ENCODE results near the gene PRAMEF15. TPM values are rescaled to one million over a fixed set of nuclear protein-coding genes. Genes with fewer than 3 reads are reported as not detected.
"Not testable (repeated sequence)": the region's sequence is repeated elsewhere in the genome, so short reads cannot be mapped to it uniquely, and the experiment has no call there.

Gene PRAMEF15
- not detected in 3 replicates for total RNA-seq (2021)
- Bru-seq, nascent RNA, result not detected
- long read RNA-seq, experiment 1, result 0 reads
- long read RNA-seq, experiment 2, result 0 reads
- long read RNA-seq, experiment 3, result 0 reads

DNA sequence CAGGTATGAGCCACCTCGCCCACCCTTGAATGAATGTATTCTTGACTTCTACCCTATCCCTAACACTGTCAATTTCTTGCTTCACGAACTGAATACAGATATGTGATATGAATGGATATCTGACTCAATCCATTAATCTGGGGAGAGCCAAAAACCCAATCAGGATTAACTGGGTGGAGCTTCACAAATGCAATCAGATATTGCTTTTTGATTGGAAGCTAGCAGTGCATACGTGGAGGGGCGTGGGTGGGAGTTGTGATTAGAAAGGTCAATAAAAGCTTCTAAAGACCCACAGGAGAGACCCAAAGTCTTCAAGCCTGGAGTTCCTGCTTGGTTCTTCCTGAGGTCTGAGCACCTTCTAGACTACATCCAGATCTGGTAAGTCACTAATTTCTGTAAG lies at the start of gene PRAMEF15:
TSS of gene PRAMEF15 (plus strand) at position 301 of the 400 bp plus-strand sequence. CDS start 2,827 bp downstream, outside the sequence.
- H3K9me3 Mint-ChIP-seq, result peaks cover 12% of the 10 kb centered on the region
- DNase-seq (ENCODE audit: low spot score), result not testable (repeated sequence)

DNA sequence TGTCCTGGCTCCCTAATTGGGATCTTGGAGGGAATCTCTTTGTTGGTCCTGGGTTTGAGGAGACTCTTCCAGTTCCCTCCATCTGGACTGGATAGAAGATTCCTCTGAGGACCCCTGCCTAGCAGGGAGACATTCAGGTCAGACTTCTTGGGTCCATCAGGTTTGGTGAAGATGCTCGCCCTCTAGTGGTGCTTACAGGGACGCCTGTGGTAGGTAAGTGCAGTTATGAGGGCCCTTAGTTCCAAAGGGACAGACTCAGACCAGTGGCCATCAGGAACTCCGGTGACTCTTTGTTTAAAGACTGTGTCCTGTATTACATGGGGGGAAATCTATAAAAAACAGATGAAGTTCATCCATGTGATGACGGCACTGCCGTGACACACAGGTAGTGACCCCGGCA lies 38.4 kb upstream of the PRAMEF15 start:
- H3K27me3 Mint-ChIP-seq (ENCODE audit: low read depth); H3K4me1 Mint-ChIP-seq; DNase-seq (ENCODE audit: low spot score); CTCF ChIA-PET; H3K27ac Mint-ChIP-seq; POLR2A ChIA-PET; H3K4me3 Mint-ChIP-seq; H3K9me3 Mint-ChIP-seq; H3K36me3 Mint-ChIP-seq: not testable (repeated sequence)
- ATAC-seq, result peak; percentile 67

More for the DNA sequence above, at the start of gene PRAMEF15:
- H3K36me3 Mint-ChIP-seq; ATAC-seq; POLR2A ChIA-PET; CTCF ChIA-PET; H3K4me3 Mint-ChIP-seq; H3K27ac Mint-ChIP-seq; H3K27me3 Mint-ChIP-seq (ENCODE audit: low read depth); H3K4me1 Mint-ChIP-seq: not testable (repeated sequence)

DNA sequence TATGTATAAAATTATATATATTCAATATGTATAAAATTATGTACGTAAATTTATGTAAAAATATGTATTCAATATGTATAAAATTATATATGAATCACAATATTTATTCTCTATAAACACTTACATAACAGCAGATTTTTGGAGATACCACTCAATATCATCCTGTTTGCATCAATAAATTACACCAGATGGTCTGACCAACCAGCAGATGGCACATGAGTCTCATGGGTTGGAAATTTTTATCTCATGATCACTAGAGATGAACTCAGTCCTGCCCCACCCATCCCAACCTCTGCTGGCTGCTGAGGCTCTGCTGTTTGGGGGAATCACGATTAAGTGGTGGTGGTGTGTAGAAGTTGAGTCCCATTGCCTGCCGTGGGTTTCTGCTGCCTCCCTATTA lies 35.8 kb upstream of the PRAMEF15 start:
- ATAC-seq; CTCF ChIA-PET; H3K4me1 Mint-ChIP-seq; H3K9me3 Mint-ChIP-seq; H3K4me3 Mint-ChIP-seq; H3K27me3 Mint-ChIP-seq (ENCODE audit: low read depth); H3K27ac Mint-ChIP-seq; H3K36me3 Mint-ChIP-seq; POLR2A ChIA-PET; DNase-seq (ENCODE audit: low spot score): not testable (repeated sequence)

DNA sequence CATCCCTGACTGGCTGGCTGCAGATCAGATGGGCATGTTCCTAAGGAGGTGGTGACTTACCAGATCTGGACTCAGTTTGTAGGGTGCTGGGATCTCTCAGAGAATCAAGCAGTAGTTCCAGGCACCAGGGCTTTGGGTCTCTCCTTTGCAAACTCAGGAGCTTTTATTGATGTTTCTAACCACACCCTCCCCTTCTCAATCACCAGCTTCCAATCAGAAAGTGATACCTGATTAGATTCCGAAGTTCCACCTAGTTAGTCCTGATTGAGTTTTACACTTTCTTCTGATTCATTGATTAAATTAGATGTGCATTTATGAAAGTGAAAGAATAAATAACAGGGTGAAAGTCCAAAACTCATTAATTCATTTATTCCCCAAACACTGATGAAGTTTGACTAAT lies 30.3 kb upstream of the PRAMEF15 start, which contains the start of gene PRAMEF8:
TSS of gene PRAMEF8 (minus strand) at position 101 of the 400 bp plus-strand sequence. CDS start 1,046 bp downstream, outside the sequence.
- POLR2A ChIA-PET; DNase-seq (ENCODE audit: low spot score); H3K4me3 Mint-ChIP-seq; ATAC-seq; H3K4me1 Mint-ChIP-seq; H3K27me3 Mint-ChIP-seq (ENCODE audit: low read depth); CTCF ChIA-PET; H3K27ac Mint-ChIP-seq; H3K36me3 Mint-ChIP-seq; H3K9me3 Mint-ChIP-seq: not testable (repeated sequence)

DNA sequence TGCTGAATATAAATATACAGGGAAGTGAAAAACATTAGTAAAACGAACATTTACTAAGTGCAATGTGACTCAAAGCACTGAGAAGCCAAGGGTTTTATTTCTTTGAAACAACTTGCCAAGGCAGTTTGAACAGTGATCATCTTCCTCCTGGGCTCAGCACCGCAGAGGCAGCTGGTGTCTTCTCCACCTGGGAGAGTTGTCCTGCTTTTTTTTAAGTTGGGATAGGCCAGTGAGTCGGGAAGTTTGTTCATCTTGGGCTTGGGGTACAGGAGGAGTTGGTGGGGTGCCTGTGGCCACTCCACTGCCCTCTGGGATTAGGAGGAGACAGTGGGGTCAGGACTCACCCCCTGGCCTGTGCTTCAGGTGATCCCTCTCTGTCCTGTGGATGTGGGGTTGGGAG lies 26.4 kb upstream of the PRAMEF15 start:
- H3K36me3 Mint-ChIP-seq; ATAC-seq; H3K27me3 Mint-ChIP-seq (ENCODE audit: low read depth); H3K9me3 Mint-ChIP-seq; H3K4me3 Mint-ChIP-seq; POLR2A ChIA-PET; CTCF ChIA-PET; DNase-seq (ENCODE audit: low spot score); H3K4me1 Mint-ChIP-seq; H3K27ac Mint-ChIP-seq: not testable (repeated sequence)

DNA sequence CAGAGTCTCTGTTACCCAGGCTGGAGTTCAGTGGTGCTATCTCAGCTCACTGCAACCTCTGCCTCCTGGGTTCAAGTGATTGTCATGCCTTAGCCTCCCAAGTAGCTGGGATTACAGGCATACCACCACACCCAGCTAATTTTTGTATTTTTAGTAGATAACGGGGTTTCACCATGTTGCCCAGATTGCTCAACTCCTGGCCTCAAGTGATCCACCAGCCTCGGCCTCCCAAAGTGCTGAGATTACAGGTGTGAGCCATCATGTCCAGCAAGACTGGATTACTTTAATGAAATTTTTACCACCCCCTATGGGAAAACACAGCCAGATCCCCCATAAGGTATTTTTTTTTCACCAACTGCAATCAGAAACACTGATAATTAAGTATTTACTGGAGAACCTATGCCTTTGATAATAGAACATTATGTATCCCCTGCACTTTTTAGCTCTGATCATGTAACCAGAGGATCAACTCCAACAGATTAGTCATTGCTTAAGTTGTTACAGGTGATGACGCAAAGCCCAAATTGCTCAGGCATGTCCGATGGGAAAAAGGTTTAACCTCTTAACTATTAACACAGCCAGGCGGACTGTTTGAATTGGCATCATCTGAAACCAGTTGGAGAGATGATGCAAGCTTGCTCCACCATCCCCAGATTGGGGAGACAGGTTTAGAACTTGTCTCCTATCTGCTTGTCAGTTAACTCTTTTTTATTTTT lies 18.0 kb upstream of the PRAMEF15 start:
- H3K9me3 Mint-ChIP-seq; H3K4me1 Mint-ChIP-seq; H3K27ac Mint-ChIP-seq; H3K4me3 Mint-ChIP-seq; POLR2A ChIA-PET; H3K27me3 Mint-ChIP-seq (ENCODE audit: low read depth); CTCF ChIA-PET; H3K36me3 Mint-ChIP-seq; DNase-seq (ENCODE audit: low spot score); ATAC-seq: not testable (repeated sequence)

DNA sequence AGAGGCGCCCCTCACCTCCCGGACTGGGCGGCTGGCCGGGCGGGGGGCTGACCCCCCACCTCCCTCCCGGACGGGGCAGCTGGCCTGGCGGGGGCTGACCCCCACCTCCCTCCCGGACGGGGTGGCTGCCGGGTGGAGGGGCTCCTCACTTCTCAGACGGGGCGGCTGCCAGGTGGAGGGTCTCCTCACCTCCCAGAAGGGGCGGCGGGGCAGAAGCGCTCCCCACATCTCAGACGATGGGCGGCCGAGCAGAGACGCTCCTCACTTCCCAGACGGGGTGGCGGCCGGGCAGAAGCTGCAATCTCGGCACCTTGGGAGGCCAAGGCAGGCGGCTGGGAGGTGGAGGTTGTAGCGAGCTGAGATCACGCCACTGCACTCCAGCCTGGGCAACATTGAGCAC lies 16.7 kb upstream of the PRAMEF15 start:
- H3K36me3 Mint-ChIP-seq; ATAC-seq; H3K27me3 Mint-ChIP-seq (ENCODE audit: low read depth); H3K27ac Mint-ChIP-seq; POLR2A ChIA-PET; DNase-seq (ENCODE audit: low spot score); CTCF ChIA-PET; H3K4me1 Mint-ChIP-seq; H3K4me3 Mint-ChIP-seq; H3K9me3 Mint-ChIP-seq: not testable (repeated sequence)

DNA sequence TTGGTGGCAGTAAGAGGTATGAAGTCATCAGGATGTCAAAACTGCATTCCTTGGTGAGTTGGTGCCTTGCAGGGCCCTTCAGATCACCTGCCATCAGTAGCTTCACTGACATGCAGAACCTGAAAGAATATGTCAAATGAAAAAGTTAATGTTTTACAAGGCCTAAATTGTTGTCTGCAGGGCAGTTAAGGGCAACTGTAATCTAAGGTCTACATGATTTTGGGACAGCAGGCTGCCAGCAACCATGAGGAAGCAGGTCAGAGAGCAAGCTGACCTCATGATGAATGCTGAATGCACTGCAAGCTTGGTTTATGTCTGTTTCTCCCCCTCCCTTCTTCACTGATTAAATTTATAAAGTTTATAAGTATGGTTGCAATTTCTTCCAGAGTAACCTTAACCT lies 13.2 kb upstream of the PRAMEF15 start:
- H3K4me1 Mint-ChIP-seq; H3K9me3 Mint-ChIP-seq; POLR2A ChIA-PET; H3K4me3 Mint-ChIP-seq; H3K27ac Mint-ChIP-seq; H3K36me3 Mint-ChIP-seq; ATAC-seq; H3K27me3 Mint-ChIP-seq (ENCODE audit: low read depth); CTCF ChIA-PET; DNase-seq (ENCODE audit: low spot score): not testable (repeated sequence)

DNA sequence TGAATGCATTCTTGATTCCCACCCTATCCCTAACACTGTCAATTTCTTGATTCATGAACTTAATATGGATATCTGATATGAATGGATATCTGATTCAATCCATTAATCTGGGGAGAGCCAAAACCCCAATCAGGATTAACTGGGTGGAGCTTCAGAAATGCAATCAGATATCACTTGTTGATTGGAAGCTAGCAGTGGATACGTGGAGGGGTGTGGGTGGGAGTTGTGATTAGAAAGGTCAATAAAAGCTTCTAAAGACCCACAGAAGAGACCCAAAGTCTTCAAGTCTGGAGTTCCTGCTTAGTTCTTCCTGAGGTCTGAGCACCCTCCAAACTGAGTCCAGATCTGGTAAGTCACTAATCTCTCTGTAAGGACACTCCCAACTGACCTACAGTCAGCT lies 12.1 kb upstream of the PRAMEF15 start, which contains the start of gene PRAMEF33:
TSS of gene PRAMEF33 (plus strand) at position 301 of the 400 bp plus-strand sequence. CDS start 2,416 bp downstream, outside the sequence.
- H3K4me1 Mint-ChIP-seq; POLR2A ChIA-PET; DNase-seq (ENCODE audit: low spot score): not testable (repeated sequence)

DNA sequence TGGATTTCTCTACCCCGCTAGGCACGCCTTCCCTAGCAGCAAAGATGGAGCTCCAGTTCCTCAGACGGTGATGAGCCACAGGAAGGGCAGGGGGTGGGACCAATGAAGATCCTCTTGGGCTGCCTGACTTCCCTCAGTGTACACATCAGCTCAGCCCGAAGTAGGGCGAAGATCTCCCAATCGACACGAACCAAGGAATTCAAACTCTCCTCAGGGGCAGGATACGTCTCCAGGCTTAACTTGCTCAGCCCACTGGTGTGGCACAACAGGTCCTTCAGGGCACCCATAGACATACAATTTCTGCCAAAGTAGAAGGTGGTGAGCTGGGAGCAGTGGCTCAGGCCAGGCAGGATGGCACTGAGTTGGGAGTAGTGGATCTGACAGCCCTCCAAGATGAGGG lies 27.1 kb downstream of the PRAMEF15 start:
- not testable (repeated sequence) for H3K4me1 Mint-ChIP-seq

More for the DNA sequence above, 12.1 kb upstream of the PRAMEF15 start, which contains the start of gene PRAMEF33:
- H3K9me3 Mint-ChIP-seq; H3K27me3 Mint-ChIP-seq (ENCODE audit: low read depth); H3K4me3 Mint-ChIP-seq; H3K36me3 Mint-ChIP-seq; CTCF ChIA-PET; ATAC-seq; H3K27ac Mint-ChIP-seq: not testable (repeated sequence)

DNA sequence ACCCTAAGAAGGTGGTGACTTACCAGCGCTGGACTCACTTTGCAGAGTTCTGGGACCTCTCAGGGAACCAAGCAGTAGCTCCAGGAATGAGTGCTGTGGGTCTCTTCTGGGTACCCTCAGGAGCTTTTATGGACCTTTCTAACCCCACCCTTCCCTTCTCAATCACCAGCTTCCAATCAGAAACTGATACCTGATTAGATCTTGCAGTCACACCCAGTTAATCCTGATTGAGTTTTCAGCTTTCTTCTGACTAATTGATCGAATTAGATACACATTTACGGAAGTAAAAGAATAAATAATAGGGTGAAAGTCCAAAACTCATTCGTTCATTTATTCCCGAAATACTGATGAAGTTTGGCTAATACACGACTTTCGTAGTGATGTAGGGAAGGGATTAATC lies 31.7 kb downstream of the PRAMEF15 start, which contains the start of gene PRAMEF14:
TSS of gene PRAMEF14 (minus strand) at position 101 of the 400 bp plus-strand sequence. CDS start 1,820 bp downstream, outside the sequence.
- H3K27me3 Mint-ChIP-seq (ENCODE audit: low read depth); H3K36me3 Mint-ChIP-seq; H3K9me3 Mint-ChIP-seq; H3K27ac Mint-ChIP-seq; DNase-seq (ENCODE audit: low spot score); CTCF ChIA-PET; POLR2A ChIA-PET; H3K4me3 Mint-ChIP-seq; ATAC-seq; H3K4me1 Mint-ChIP-seq: not testable (repeated sequence)

More for the DNA sequence above, 27.1 kb downstream of the PRAMEF15 start:
- H3K36me3 Mint-ChIP-seq; H3K4me3 Mint-ChIP-seq; H3K27ac Mint-ChIP-seq; DNase-seq (ENCODE audit: low spot score); H3K27me3 Mint-ChIP-seq (ENCODE audit: low read depth); POLR2A ChIA-PET; CTCF ChIA-PET; ATAC-seq: not testable (repeated sequence)
- H3K9me3 Mint-ChIP-seq, result peaks cover 13% of the 10 kb centered on the region

DNA sequence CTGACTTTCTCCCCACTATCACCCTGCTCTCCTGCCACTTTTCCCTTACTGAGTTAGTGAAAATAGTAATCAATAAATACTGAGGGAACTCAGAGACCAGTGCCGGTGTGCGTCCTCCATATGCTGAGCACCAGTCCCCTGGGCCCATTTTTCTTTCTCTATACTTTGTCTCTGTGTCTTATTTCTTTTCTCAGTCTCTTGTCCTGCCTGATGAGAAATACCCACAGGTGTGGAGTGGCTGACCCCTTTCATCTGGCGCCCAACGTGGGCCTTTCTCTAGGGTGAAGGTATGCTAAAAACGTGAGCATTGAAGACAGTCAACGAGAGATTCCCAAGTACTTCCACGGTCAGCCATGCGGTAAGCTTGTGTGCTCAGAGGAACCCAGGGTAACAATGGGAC lies 38.1 kb downstream of the PRAMEF15 start:
- H3K9me3 Mint-ChIP-seq; DNase-seq (ENCODE audit: low spot score); H3K4me1 Mint-ChIP-seq; H3K36me3 Mint-ChIP-seq; CTCF ChIA-PET; H3K27me3 Mint-ChIP-seq (ENCODE audit: low read depth); H3K27ac Mint-ChIP-seq; ATAC-seq; H3K4me3 Mint-ChIP-seq; POLR2A ChIA-PET: not testable (repeated sequence)

DNA sequence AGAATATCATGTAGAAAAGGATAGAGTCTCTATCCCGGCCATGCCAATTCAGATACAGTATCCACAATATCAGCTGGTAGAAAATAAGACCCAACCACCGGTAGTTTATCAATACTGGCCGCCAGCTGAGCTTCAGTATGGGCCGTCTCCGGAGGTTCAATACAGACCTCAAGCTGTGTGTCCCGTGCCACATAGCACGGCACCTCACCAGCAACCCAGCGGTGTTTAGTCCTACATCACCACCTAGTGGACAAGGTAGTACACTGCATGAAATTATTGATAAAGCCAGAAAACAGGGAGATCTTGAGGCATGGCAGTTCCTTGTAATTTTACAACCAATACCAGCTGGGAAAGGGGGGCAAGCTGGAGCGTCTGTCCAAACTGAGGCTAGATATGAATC lies 39.1 kb downstream of the PRAMEF15 start:
- H3K36me3 Mint-ChIP-seq; DNase-seq (ENCODE audit: low spot score); H3K4me3 Mint-ChIP-seq; H3K27ac Mint-ChIP-seq; POLR2A ChIA-PET; ATAC-seq; CTCF ChIA-PET; H3K9me3 Mint-ChIP-seq; H3K4me1 Mint-ChIP-seq; H3K27me3 Mint-ChIP-seq (ENCODE audit: low read depth): not testable (repeated sequence)

All from WTC11 (cell line).